Uterus (tissue), 4 donors: ENCODE results near the gene USP22. TPM values are rescaled to one million over a fixed set of nuclear protein-coding genes. Genes with fewer than 3 reads are reported as not detected.
"Not testable (repeated sequence)": the region's sequence is repeated elsewhere in the genome, so short reads cannot be mapped to it uniquely, and the experiment has no call there.

Experiments used
- DNase-seq, 2 donors: peaks; one replicate each; pipeline ENCODE4 v3.0.0-alpha.2; 2019 to 2020
- H3K27ac ChIP-seq, 2 donors: fragments of 200-600 bp; sonication (generic); 1 replicate in 1 of 2; 2 replicates in 1 of 2; pipeline ENCODE4 v1.5.1; 2016 to 2018
- H3K27me3 ChIP-seq, 2 donors: fragments of 200-600 bp; sonication (generic); one replicate each; pipeline ENCODE4 v1.5.1; 2018 to 2019; ENCODE audit warnings: control low read depth in 1 of 2
- H3K36me3 ChIP-seq, 2 donors: fragments of 200-600 bp; sonication (generic); one replicate each; pipeline ENCODE4 v1.5.1; 2019; ENCODE audit warnings: control low read depth in 1 of 2
- H3K4me1 ChIP-seq, 2 donors: fragments of 200-600 bp; sonication (generic); one replicate each; pipeline ENCODE4 v1.5.1; 2018 to 2019; ENCODE audit warnings: control low read depth in 1 of 2
- H3K4me3 ChIP-seq, 2 donors: fragments of 200-600 bp; sonication (generic); 1 replicate in 1 of 2; 2 replicates in 1 of 2; pipeline ENCODE4 v1.5.1; 2018 to 2019; ENCODE audit warnings: mild to moderate bottlenecking in 1 of 2
- H3K9me3 ChIP-seq, 2 donors: fragments of 200-600 bp; sonication (generic); one replicate each; pipeline ENCODE4 v1.5.1; 2019; ENCODE audit warnings: control low read depth in 1 of 2
- CTCF ChIP-seq, 4 experiments: fragments of 200-600 bp in 2 of 4; fragments of 450-650 bp in 2 of 4; sonication (generic) in 2 of 4; IDR thresholded peaks; one replicate each; pipeline ENCODE4 v1.5.1; 2016 to 2019; ENCODE audit warnings: antibody characterized with exemption in 4 of 4, mild to moderate bottlenecking in 2 of 4, moderate library complexity in 1 of 4
- POLR2A ChIP-seq, 2 donors: fragments of 450-650 bp; IDR thresholded peaks; one replicate each; pipeline ENCODE4 v1.6.1; 2016; ENCODE audit warnings: antibody characterized with exemption in 2 of 2, mild to moderate bottlenecking in 1 of 2, moderate library complexity in 1 of 2
- intact Hi-C: fragments of 100-400 bp; cut with DNase I; formaldehyde crosslinking; loops from one replicate; pipeline ENCODE4 v1.15.1; 2023; ENCODE audit warnings: low total_unique reads
- total RNA-seq, 4 donors: library from RNA; depleted of rRNA in 3 of 4; stranded (reverse); fragments of >200 nt in 3 of 4; gene quantifications; one replicate each; pipeline versions ENCODE4 v1.1.0 to v1.2.4, GENCODE V29; 2014 to 2023
- donor health status: DM: yes; HTN: yes; CAD: no.

The USP22 gene
- total RNA-seq, 4 donors from 2014 or later = 110 to 299 (median 189) TPM

DNA sequence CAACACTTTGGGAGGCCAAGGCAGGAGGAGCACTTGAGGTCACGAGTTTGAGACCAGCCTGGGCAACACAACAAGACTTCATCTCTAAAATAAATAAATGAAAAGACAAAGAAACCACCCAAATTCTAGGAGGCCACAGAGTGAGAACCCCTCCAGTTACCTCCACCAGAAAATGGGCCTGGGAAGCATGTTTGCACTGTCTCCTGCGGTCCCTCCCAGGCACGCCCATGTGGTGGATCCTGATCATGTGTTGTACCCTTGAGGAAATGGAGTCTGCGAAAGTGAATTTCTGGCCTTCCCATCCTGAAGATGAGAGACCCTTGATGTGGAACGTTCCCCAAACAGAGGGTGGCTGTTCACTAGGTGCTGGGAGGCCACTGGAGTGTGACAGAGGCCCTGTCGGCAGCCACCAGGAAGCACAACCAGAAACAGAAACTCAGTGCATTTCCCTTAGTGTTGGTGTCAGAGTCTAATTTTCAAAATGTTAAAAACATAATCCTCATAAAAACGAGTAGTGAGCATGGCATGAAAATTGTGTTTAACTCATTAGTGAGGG is 19.2 kb upstream of the USP22 start:
- Histone ChIP-seq H3K27ac (no peak overlapping the region), H3K4me1 (no peaks in the 10 kb centered on the region), H3K36me3 (no peaks in the 10 kb centered on the region), H3K9me3 (no peaks in the 10 kb centered on the region), H3K4me3 (no peak overlapping the region), H3K27me3 (no peaks in the 10 kb centered on the region)
- no peak for TF ChIP-seq CTCF (IDR thresholded peaks at IDR 0.05)
- no peak for TF ChIP-seq POLR2A (IDR thresholded peaks at IDR 0.05)
- DNase-seq = no peak
- intact Hi-C loops = no loop called here

DNA sequence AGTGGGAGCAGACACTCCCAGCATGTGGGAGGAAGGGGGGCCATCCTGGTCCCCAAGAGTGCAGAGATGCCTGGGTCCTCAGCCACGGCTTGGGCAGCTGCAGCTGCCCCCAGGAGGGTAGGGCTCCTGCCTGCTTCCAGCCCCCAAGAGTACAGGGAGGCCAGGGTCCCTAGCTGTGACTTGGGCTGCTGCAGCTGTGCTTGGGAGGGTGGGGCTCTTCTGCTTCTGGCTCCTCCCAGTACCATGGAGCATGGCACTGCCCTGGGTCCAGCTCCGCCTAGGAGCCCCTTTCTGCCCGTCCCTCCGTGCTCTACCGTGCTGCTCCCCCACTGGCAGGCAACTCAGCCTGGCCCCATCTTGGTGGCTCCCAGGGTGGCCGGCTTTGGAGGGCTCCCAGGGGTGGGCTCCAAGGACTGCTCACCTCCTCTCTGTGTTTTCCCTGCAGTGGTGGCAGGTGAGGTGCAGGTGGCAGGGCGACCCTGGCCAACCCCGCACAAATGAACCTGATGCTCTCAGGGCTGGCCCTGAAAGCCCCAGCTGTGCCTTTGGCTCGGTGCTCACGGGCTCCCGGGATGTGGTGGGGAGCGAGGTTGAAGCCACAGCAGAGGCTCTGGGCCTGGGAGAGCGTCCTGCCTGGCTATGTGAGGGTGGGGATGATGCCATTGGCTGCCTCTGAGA is 18.5 kb upstream of the USP22 start:
- DNase-seq = no peak
- H3K9me3 ChIP-seq = no peaks in the 10 kb centered on the region
- TF ChIP-seq POLR2A (IDR thresholded peaks at IDR 0.05) (no peak), CTCF (IDR thresholded peaks at IDR 0.05) (no peak)
- intact Hi-C loops = no loop called here
- H3K4me1 ChIP-seq = no peaks in the 10 kb centered on the region
- H3K27ac ChIP-seq = no peak overlapping the region
- no peak overlapping the region for H3K4me3 ChIP-seq
- H3K27me3 ChIP-seq = no peaks in the 10 kb centered on the region
- no peaks in the 10 kb centered on the region for H3K36me3 ChIP-seq

DNA sequence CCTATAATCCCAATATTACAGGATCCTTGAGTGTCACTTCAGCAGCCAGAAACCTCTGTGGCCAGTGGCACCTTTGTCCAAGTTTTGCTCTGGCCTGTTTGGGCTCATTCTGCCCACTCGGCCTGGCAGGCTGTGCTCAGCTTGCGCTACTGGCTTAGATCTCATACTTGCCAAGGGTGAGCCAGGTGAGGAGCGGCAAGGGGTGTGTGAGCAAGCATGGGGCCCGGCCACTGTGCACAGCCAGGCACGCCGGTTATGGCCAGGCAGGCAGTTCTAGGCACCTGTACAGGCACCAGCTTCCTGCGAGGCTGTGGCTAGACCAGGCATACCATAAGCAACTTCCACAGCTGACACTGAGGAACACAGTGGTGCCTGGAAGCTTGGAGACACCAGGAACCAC is 16.9 kb upstream of the USP22 start:
- Histone ChIP-seq H3K4me3 (no peak overlapping the region), H3K4me1 (no peaks in the 10 kb centered on the region), H3K9me3 (no peaks in the 10 kb centered on the region), H3K27ac (no peak overlapping the region), H3K36me3 (no peaks in the 10 kb centered on the region), H3K27me3 (no peaks in the 10 kb centered on the region)
- TF ChIP-seq CTCF (IDR thresholded peaks at IDR 0.05) (no peak), POLR2A (IDR thresholded peaks at IDR 0.05) (no peak)
- DNase-seq = no peak
- intact Hi-C loops = no loop called here

DNA sequence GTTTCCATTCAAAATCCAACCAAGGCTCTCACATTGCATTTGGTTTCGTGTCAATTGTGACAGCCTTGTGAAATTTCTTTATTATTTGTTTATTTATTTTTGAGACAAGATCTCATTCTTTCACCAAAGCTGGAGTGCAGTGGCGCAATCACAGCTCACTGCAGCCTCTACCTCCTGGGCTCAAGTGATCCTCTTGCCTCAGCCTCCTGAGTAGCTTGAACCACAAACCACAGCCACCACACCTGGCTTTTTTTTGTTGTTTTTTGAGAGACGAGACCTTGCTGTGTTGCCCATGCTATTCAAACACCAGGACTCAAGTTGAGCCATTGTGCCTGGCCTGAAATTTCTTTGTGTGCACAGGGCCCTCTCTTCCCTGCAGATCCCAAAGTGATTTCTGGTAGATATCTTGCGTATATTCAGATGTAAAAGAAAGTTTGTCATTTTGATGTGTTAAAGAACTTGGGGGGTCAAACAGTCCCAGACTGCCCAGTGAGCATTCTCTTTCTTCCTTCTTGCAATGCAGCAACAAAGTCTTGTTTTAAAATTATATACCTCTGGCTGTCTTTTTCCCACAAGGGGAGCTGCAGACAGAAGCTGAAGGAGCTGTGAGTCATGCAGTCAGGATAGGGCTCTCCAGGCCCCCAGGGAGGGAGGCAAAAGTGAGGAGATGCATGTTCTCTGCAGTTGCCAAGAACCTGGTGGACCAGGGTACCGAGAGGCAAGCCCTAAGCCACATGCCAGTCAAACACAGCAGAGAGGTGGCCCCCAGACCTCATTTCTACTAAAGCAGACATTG is 15.5 kb upstream of the USP22 start:
- Histone ChIP-seq H3K4me3 (no peak overlapping the region), H3K4me1 (no peaks in the 10 kb centered on the region), H3K27ac (no peak overlapping the region), H3K36me3 (no peaks in the 10 kb centered on the region), H3K27me3 (no peaks in the 10 kb centered on the region), H3K9me3 (no peaks in the 10 kb centered on the region)
- TF ChIP-seq CTCF (IDR thresholded peaks at IDR 0.05) = no peak
- no peak for TF ChIP-seq POLR2A (IDR thresholded peaks at IDR 0.05)
- intact Hi-C loops = no loop called here
- no peak for DNase-seq

GRCh38 chr17:21053056-21053455 is 10.2 kb upstream of the USP22 start:
- H3K4me1 ChIP-seq, H3K27ac ChIP-seq, H3K36me3 ChIP-seq, H3K4me3 ChIP-seq, intact Hi-C loops, H3K27me3 ChIP-seq, H3K9me3 ChIP-seq, DNase-seq: not testable (repeated sequence)
